B cell (primary cell): ENCODE data around the gene INPP4A. TPM values are rescaled to one million over a fixed set of nuclear protein-coding genes. Genes with fewer than 3 reads are reported as not detected.

Source experiments
- ATAC-seq: fragments of 200-7000 bp; cut with Tn5 transposase; one replicate; pipeline ENCODE4 v1.10.0; 2021; ENCODE audit warnings: low read depth, mild to moderate bottlenecking, moderate number of reproducible peaks, moderate library complexity
- CTCF ChIA-PET: fragments of 350-600 bp; sonication (Branson Sonifier 250); formaldehyde crosslinking; loops from one replicate; lab custom pipeline; 2021; ENCODE audit warnings: antibody characterized with exemption, inconsistent platforms; lab: Charles Lee
- POLR2A ChIA-PET: fragments of 350-600 bp; sonication (Branson Sonifier 250); formaldehyde crosslinking; loops from one replicate; lab custom pipeline; 2021; ENCODE audit warnings: antibody characterized with exemption; lab: Charles Lee
- DNase-seq: peaks from one replicate; pipeline ENCODE4 v3.0.0; 2013
- H2AFZ ChIP-seq: 2 replicates; pipeline ENCODE4 v1.6.1; 2012; ENCODE audit warnings: mild to moderate bottlenecking, low read depth, low read length; ENCODE audit not compliant: insufficient read depth, poor library complexity, severe bottlenecking
- H3K27ac ChIP-seq, 2 donors: 1 replicate in 1 of 2; 2 replicates in 1 of 2; pipeline ENCODE4 v1.5.1; 2012 to 2013; ENCODE audit warnings: low read length in 2 of 2, mild to moderate bottlenecking in 2 of 2, moderate library complexity in 1 of 2
- H3K27me3 ChIP-seq, 4 experiments: fragments of 200-600 bp in 1 of 4; sonication (generic) in 1 of 4; replicated peaks in 1 of 4; 1 replicate in 2 of 4; 2 replicates in 2 of 4; pipeline versions ENCODE4 v1.6.1 to v1.7.0; 2013 to 2016; ENCODE audit warnings: low read length in 3 of 4, mild to moderate bottlenecking in 2 of 4, mixed read lengths in 1 of 4, moderate library complexity in 1 of 4; ENCODE audit not compliant: insufficient read depth in 4 of 4, control insufficient read depth in 3 of 4; ENCODE audit errors: control extremely low read depth in 1 of 4
- H3K36me3 ChIP-seq, 2 experiments: replicated peaks in 1 of 2; 1 replicate in 1 of 2; 2 replicates in 1 of 2; pipeline versions ENCODE4 v1.6.1 to v1.7.1; 2013; ENCODE audit warnings: low read length in 1 of 2; ENCODE audit not compliant: insufficient read depth in 2 of 2, control insufficient read depth in 1 of 2; ENCODE audit errors: control extremely low read depth in 1 of 2, extremely low read depth in 1 of 2
- H3K4me1 ChIP-seq, 2 donors: fragments of 200-600 bp in 1 of 2; sonication (generic) in 1 of 2; 1 replicate in 1 of 2; 2 replicates in 1 of 2; pipeline versions ENCODE4 v1.5.1 to v1.6.1; 2013 to 2017; ENCODE audit warnings: low read length in 2 of 2; ENCODE audit not compliant: control insufficient read depth in 2 of 2, insufficient read depth in 2 of 2
- H3K4me2 ChIP-seq: replicated peaks from 2 replicates; pipeline ENCODE3; 2012; ENCODE audit warnings: mild to moderate bottlenecking, low read depth, low read length; ENCODE audit not compliant: poor library complexity, severe bottlenecking
- H3K4me3 ChIP-seq, 5 experiments: fragments of 200-600 bp in 1 of 5; sonication (generic) in 1 of 5; 1 replicate in 3 of 5; 2 replicates in 2 of 5; pipeline versions ENCODE4 v1.5.1 to v1.7.0; 2011 to 2016; ENCODE audit warnings: low read length in 4 of 5, mild to moderate bottlenecking in 4 of 5, low read depth in 2 of 5, control low read depth in 1 of 5, moderate library complexity in 1 of 5; ENCODE audit not compliant: insufficient read depth in 1 of 5; ENCODE audit errors: control extremely low read depth in 1 of 5, extremely low read depth in 1 of 5
- H3K79me2 ChIP-seq: fragments of 200-600 bp; sonication (generic); one replicate; pipeline ENCODE4 v1.6.0; 2016; ENCODE audit warnings: low read length; ENCODE audit not compliant: control insufficient read depth, insufficient read depth
- H3K9ac ChIP-seq: fragments of 200-600 bp; sonication (generic); 2 replicates; pipeline ENCODE4 v1.6.1; 2017; ENCODE audit warnings: mild to moderate bottlenecking, low read length, moderate library complexity
- H3K9me3 ChIP-seq, 3 donors: one replicate each; pipeline versions ENCODE4 v1.6.1 to v1.7.1; 2013; ENCODE audit warnings: low read length in 2 of 3; ENCODE audit not compliant: control insufficient read depth in 2 of 3, insufficient read depth in 1 of 3; ENCODE audit errors: control extremely low read depth in 1 of 3
- H4K20me1 ChIP-seq: 2 replicates; pipeline ENCODE4 v1.6.0; 2012; ENCODE audit warnings: mild to moderate bottlenecking, low read length; ENCODE audit not compliant: insufficient read depth, control insufficient read depth, poor library complexity, severe bottlenecking
- H3K27ac Mint-ChIP-seq: one replicate; pipeline ENCODE4 v1.8.0; 2021; ENCODE audit warnings: mixed read lengths
- H3K27me3 Mint-ChIP-seq: one replicate; pipeline ENCODE4 v1.8.0; 2021; ENCODE audit warnings: mixed read lengths
- H3K4me1 Mint-ChIP-seq: one replicate; pipeline ENCODE4 v1.8.0; 2021; ENCODE audit warnings: mixed read lengths
- H3K4me3 Mint-ChIP-seq: one replicate; pipeline ENCODE4 v1.8.0; 2021; ENCODE audit warnings: mixed read lengths
- H3K9me3 Mint-ChIP-seq: one replicate; pipeline ENCODE4 v1.8.0; 2022; ENCODE audit warnings: mixed read lengths; ENCODE audit not compliant: insufficient read depth
- CTCF ChIP-seq: fragments of 200-600 bp; IDR thresholded peaks from one replicate; pipeline ENCODE4 v1.8.0; 2022; ENCODE audit warnings: antibody characterized with exemption, mild to moderate bottlenecking
- EZH2 ChIP-seq: IDR thresholded peaks from 2 replicates; pipeline ENCODE4 v1.6.1; 2012; ENCODE audit warnings: borderline replicate concordance, low read depth, mild to moderate bottlenecking, moderate library complexity, low read length; ENCODE audit not compliant: insufficient read depth, poor library complexity, severe bottlenecking
- WGBS: methylation state at CpG from one replicate; pipeline ENCODE4 v1.1.5; 2013; ENCODE audit warnings: missing lambda C conversion rate; ENCODE audit not compliant: insufficient coverage; 5-methylcytosine and 5-hydroxymethylcytosine counted together
- intact Hi-C: fragments of 100-400 bp; cut with micrococcal nuclease; formaldehyde crosslinking; loops from one replicate; pipeline ENCODE4 v1.10.0; 2022
- polyA plus RNA-seq: library from polyadenylated mRNA; depleted of rRNA; stranded (reverse); fragments of >200 nt; gene quantifications from 2 replicates; pipeline ENCODE4 v1.2.3, GENCODE V29; 2012
- total RNA-seq, 2 donors: library from RNA; stranded (reverse); fragments of 120-200 nt in 1 of 2; gene quantifications; 1 replicate in 1 of 2; 2 replicates in 1 of 2; pipeline versions ENCODE4 v1.2.3 to v1.2.4, GENCODE V29; 2013 to 2022

The INPP4A gene
- total and polyA plus RNA-seq, 2 donors (not counting 1 experiment from before 2014, with no cell fraction given): 10.7 to 22.5 TPM

GRCh38 chr2:98477036-98477435 lies 32.4 kb downstream of the INPP4A start:
- Histone ChIP-seq H3K4me2 (no peak overlapping the region), H3K4me1 (peaks cover 26 to 56% of the 10 kb centered on the region in 2 donors), H3K9ac (no peak overlapping the region), H3K27me3 (peaks cover 0 to 4% (median 0%) of the 10 kb centered on the region in 4 experiments), H2AFZ (no peak overlapping the region), H4K20me1 (no peaks in the 10 kb centered on the region), H3K79me2 (peaks cover 78% of the 10 kb centered on the region), H3K4me3 (no peak overlapping the region), H3K9me3 (peaks cover 0 to 5% (median 0%) of the 10 kb centered on the region in 3 donors), H3K36me3 (no peaks in the 10 kb centered on the region), H3K27ac (no peak overlapping the region)
- Mint-ChIP-seq H3K27me3 (no peaks in the 10 kb centered on the region), H3K27ac (no peak overlapping the region), H3K4me1 (peaks cover 69% of the 10 kb centered on the region), H3K4me3 (no peak overlapping the region), H3K9me3 (no peaks in the 10 kb centered on the region)
- no peak for ATAC-seq
- ChIA-PET POLR2A (no interaction called here), CTCF (no interaction called here)
- intact Hi-C loops: no loop called here
- DNase-seq: no peak
- no peak for TF ChIP-seq CTCF
- no peak for TF ChIP-seq EZH2
- WGBS: 65% methylated on average over 10 of the region's 10 CpGs

- peaks cover 78% of the 10 kb centered on the region for H3K79me2 ChIP-seq
- H3K9ac ChIP-seq: no peak overlapping the region
- no peaks in the 10 kb centered on the region for H3K27me3 Mint-ChIP-seq
- H3K4me3 ChIP-seq: no peak overlapping the region
- H4K20me1 ChIP-seq: no peaks in the 10 kb centered on the region
- DNase-seq: no peak
- H3K4me2 ChIP-seq: no peak overlapping the region
- TF ChIP-seq EZH2 (no peak), CTCF (no peak)
- peaks cover 67% of the 10 kb centered on the region for H3K4me1 Mint-ChIP-seq
- ChIA-PET POLR2A (no interaction called here), CTCF (no interaction called here)
- no peak overlapping the region for H3K4me3 Mint-ChIP-seq
- 98% methylated on average over 5 of the region's 5 CpGs for WGBS
- no peak overlapping the region for H3K27ac Mint-ChIP-seq
- no peaks in the 10 kb centered on the region for H3K36me3 ChIP-seq
- H3K4me1 ChIP-seq: peaks cover 26 to 61% of the 10 kb centered on the region in 2 donors
- peaks cover 0 to 5% (median 0%) of the 10 kb centered on the region in 3 donors for H3K9me3 ChIP-seq
- no peak overlapping the region for H2AFZ ChIP-seq
- intact Hi-C loops: no loop called here
- no peak overlapping the region for H3K27ac ChIP-seq
- H3K9me3 Mint-ChIP-seq: no peaks in the 10 kb centered on the region
- no peak for ATAC-seq
- H3K27me3 ChIP-seq: peaks cover 0 to 4% (median 0%) of the 10 kb centered on the region in 4 experiments
Measured at GRCh38 chr2:98477506-98477905, 32.8 kb downstream of the INPP4A start.
